GM18907 (cell line): ENCODE measurements around the gene AKR7A3.
"Not testable (repeated sequence)": the region's sequence is repeated elsewhere in the genome, so short reads cannot be mapped to it uniquely, and the experiment has no call there.

Experiments used
- ATAC-seq: cut with Tn5 transposase; IDR thresholded peaks from one replicate; pipeline ENCODE4 v1.9.1; 2021; ENCODE audit warnings: mild to moderate bottlenecking, moderate library complexity; ENCODE audit not compliant: unreplicated experiment

AKR7A3 gene

GRCh38 chr1:19300211-19300610 lies 11.6 kb upstream of the AKR7A3 start:
- no peak for ATAC-seq

- no peak for ATAC-seq
Measured at GRCh38 chr1:19294638-19295037, 6.1 kb upstream of the AKR7A3 start.

GRCh38 chr1:19289244-19289643 lies 674 bp upstream of the AKR7A3 start:
- no peak for ATAC-seq

- ATAC-seq = no peak
Measured at GRCh38 chr1:19287436-19288185, 959 bp downstream of the AKR7A3 start.

GRCh38 chr1:19285807-19286206 lies 2.8 kb downstream of the AKR7A3 start:
- ATAC-seq = not testable (repeated sequence)

- ATAC-seq = not testable (repeated sequence)
Measured at GRCh38 chr1:19285366-19285765, 3.2 kb downstream of the AKR7A3 start.

GRCh38 chr1:19284881-19285280 lies 3.7 kb downstream of the AKR7A3 start:
- ATAC-seq = no peak

GRCh38 chr1:19283891-19284290 lies 4.7 kb downstream of the AKR7A3 start:
- no peak for ATAC-seq

- ATAC-seq = no peak
Measured at GRCh38 chr1:19274636-19275035, 13.9 kb downstream of the AKR7A3 start.

- not testable (repeated sequence) for ATAC-seq
Measured at GRCh38 chr1:19273844-19274531, 14.6 kb downstream of the AKR7A3 start.

GRCh38 chr1:19273106-19273843 lies 15.3 kb downstream of the AKR7A3 start:
- ATAC-seq = no peak

GRCh38 chr1:19272064-19272463 lies 16.5 kb downstream of the AKR7A3 start:
- no peak for ATAC-seq

GRCh38 chr1:19270343-19270730 lies 18.2 kb downstream of the AKR7A3 start:
- ATAC-seq = not testable (repeated sequence)

- ATAC-seq = not testable (repeated sequence)
Measured at GRCh38 chr1:19269427-19270342, 18.9 kb downstream of the AKR7A3 start.

GRCh38 chr1:19268445-19268844 lies 20.1 kb downstream of the AKR7A3 start:
- no peak for ATAC-seq

- ATAC-seq = no peak
Measured at GRCh38 chr1:19262744-19263143, 25.8 kb downstream of the AKR7A3 start.

- no peak for ATAC-seq
Measured at GRCh38 chr1:19262047-19262446, 26.5 kb downstream of the AKR7A3 start.

- ATAC-seq = no peak
Measured at GRCh38 chr1:19260211-19261138, 28.1 kb downstream of the AKR7A3 start.

- ATAC-seq = no peak
Measured at GRCh38 chr1:19258353-19258752, 30.2 kb downstream of the AKR7A3 start.
